ENCODE data around the gene GHRHR.

GHRHR gene

GRCh38 chr7:31017032-31017675 lies 53.4 kb downstream of the GHRHR start:
- no peak for DNase-seq

- no peak for DNase-seq
Observed at GRCh38 chr7:31017721-31018120, 54.0 kb downstream of the GHRHR start.

- DNase-seq: no peak
Observed at GRCh38 chr7:31019509-31019908, 55.8 kb downstream of the GHRHR start.

GRCh38 chr7:31020161-31020560 lies 56.4 kb downstream of the GHRHR start:
- no peak for DNase-seq

- DNase-seq: no peak
Observed at GRCh38 chr7:31020652-31021051, 56.9 kb downstream of the GHRHR start.

GRCh38 chr7:31022117-31022516 lies 58.4 kb downstream of the GHRHR start:
- no peak for DNase-seq

GRCh38 chr7:31022726-31023125 lies 59.0 kb downstream of the GHRHR start:
- no peak for DNase-seq

GRCh38 chr7:31023877-31024276 lies 60.1 kb downstream of the GHRHR start:
- DNase-seq: no peak

GRCh38 chr7:31027161-31027965 lies 63.6 kb downstream of the GHRHR start:
- no peak for DNase-seq

- no peak for DNase-seq
Observed at GRCh38 chr7:31028006-31028405, 64.3 kb downstream of the GHRHR start.

GRCh38 chr7:31028417-31028992 lies 64.8 kb downstream of the GHRHR start:
- DNase-seq: peak; percentile 84
